ENCODE measurements around the gene EMC10. TPM values are rescaled to one million over a fixed set of nuclear protein-coding genes. Genes with fewer than 3 reads are reported as not detected.
A peak's percentile ranks its signal among the peaks of the same experiment; 100 is the strongest.

The EMC10 gene
- total RNA-seq, 2 donors from 2014 or later: 60.3 to 68.0 TPM

GRCh38 chr19:50482271-50482855, 6.1 kb downstream of the EMC10 start:
- H3K36me3 ChIP-seq (replicated peaks in 1 of 2; ENCODE audit: insufficient read depth in 1 of 2, low read depth in 2 of 2): peaks cover 10 to 23% of the 10 kb centered on the region in 2 donors
- ATAC-seq (no peak), DNase-seq (no peak)
- intact Hi-C loops (cut with DNase I): no loop called here
- no peak overlapping the region for H3K4me3 ChIP-seq
- H3K27me3 ChIP-seq: no peaks in the 10 kb centered on the region
- TF ChIP-seq CTCF (IDR thresholded peaks at IDR 0.05) (no peak), POLR2A (IDR thresholded peaks at IDR 0.05) (no peak)
- WGBS, 2 donors: 88 to 98% methylated on average over 8 to 15 of the region's 16 CpGs
- H3K4me1 ChIP-seq: peaks cover 12% of the 10 kb centered on the region
- H3K27ac ChIP-seq: no peak overlapping the region
- no peaks in the 10 kb centered on the region for H3K9me3 ChIP-seq

GRCh38 chr19:50482916-50483315, 6.6 kb downstream of the EMC10 start:
- Histone ChIP-seq H3K27ac (no peak overlapping the region), H3K4me1 (peaks cover 7% of the 10 kb centered on the region), H3K4me3 (no peak overlapping the region), H3K36me3 (replicated peaks in 1 of 2; ENCODE audit: insufficient read depth in 1 of 2, low read depth in 2 of 2) (peaks cover 10 to 23% of the 10 kb centered on the region in 2 donors), H3K27me3 (no peaks in the 10 kb centered on the region), H3K9me3 (no peaks in the 10 kb centered on the region)
- 88 to 89% methylated on average over 10 of the region's 10 CpGs for WGBS, 2 donors
- TF ChIP-seq POLR2A (IDR thresholded peaks at IDR 0.05): no peak
- TF ChIP-seq CTCF (IDR thresholded peaks at IDR 0.05): no peak
- intact Hi-C loops (cut with DNase I): no loop called here
- ATAC-seq: no peak
- DNase-seq: no peak

GRCh38 chr19:50485284-50485955, 9.1 kb downstream of the EMC10 start:
- ATAC-seq: no peak
- intact Hi-C loops (cut with DNase I): no loop called here
- no peak overlapping the region for H3K4me3 ChIP-seq
- no peak for DNase-seq
- WGBS, 2 donors: 83 to 87% methylated on average over 10 of the region's 10 CpGs
- no peaks in the 10 kb centered on the region for H3K27me3 ChIP-seq
- no peaks in the 10 kb centered on the region for H3K9me3 ChIP-seq
- H3K36me3 ChIP-seq (replicated peaks in 1 of 2; ENCODE audit: insufficient read depth in 1 of 2, low read depth in 2 of 2): peaks cover 7 to 9% of the 10 kb centered on the region in 2 donors
- TF ChIP-seq CTCF (IDR thresholded peaks at IDR 0.05) (no peak), POLR2A (IDR thresholded peaks at IDR 0.05) (no peak)
- no peaks in the 10 kb centered on the region for H3K4me1 ChIP-seq
- H3K27ac ChIP-seq: no peak overlapping the region

- Histone ChIP-seq H3K27me3 (no peaks in the 10 kb centered on the region), H3K9me3 (no peaks in the 10 kb centered on the region), H3K36me3 (replicated peaks in 1 of 2; ENCODE audit: insufficient read depth in 1 of 2, low read depth in 2 of 2) (peaks cover 0 to 3% of the 10 kb centered on the region in 2 donors), H3K4me1 (no peaks in the 10 kb centered on the region), H3K4me3 (no peak overlapping the region), H3K27ac (no peak overlapping the region)
- WGBS, 2 donors: 75 to 88% methylated on average over 16 to 18 of the region's 18 CpGs
- TF ChIP-seq CTCF (IDR thresholded peaks at IDR 0.05) (peak in 4 of 7 experiments; percentile 13 to 23 (median 16)), POLR2A (IDR thresholded peaks at IDR 0.05) (no peak)
- intact Hi-C loops (cut with DNase I): no loop called here
- DNase-seq (peak in 2 of 4 donors; percentile 40 to 45), ATAC-seq (no peak)
Observed at GRCh38 chr19:50486823-50487515, 10.7 kb downstream of the EMC10 start.
